ENCODE data around the gene NR0B1.

Gene NR0B1, protein sequence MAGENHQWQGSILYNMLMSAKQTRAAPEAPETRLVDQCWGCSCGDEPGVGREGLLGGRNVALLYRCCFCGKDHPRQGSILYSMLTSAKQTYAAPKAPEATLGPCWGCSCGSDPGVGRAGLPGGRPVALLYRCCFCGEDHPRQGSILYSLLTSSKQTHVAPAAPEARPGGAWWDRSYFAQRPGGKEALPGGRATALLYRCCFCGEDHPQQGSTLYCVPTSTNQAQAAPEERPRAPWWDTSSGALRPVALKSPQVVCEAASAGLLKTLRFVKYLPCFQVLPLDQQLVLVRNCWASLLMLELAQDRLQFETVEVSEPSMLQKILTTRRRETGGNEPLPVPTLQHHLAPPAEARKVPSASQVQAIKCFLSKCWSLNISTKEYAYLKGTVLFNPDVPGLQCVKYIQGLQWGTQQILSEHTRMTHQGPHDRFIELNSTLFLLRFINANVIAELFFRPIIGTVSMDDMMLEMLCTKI

GRCh38 chrX:30309139-30309571 lies at the start of gene NR0B1:
TSS of gene NR0B1 (minus strand) at chrX:30309390. CDS start at chrX:30309363, 27 bp downstream.
- no peak for TF ChIP-seq CTCF (IDR thresholded peaks at IDR 0.05; ENCODE audit: low read depth, low read length)
- TF ChIP-seq POLR2A (IDR thresholded peaks at IDR 0.05; ENCODE audit: extremely low read depth, insufficient read length) = no peak
- TF ChIP-seq MYC (IDR thresholded peaks at IDR 0.05; ENCODE audit: low read depth, low read length) = no peak
- no peak for TF ChIP-seq MAX (IDR thresholded peaks at IDR 0.05; ENCODE audit: low read depth, low read length)
- H3K4me3 ChIP-seq (ENCODE audit: low read depth, low read length) = no peak within 1 kb of the TSS
- no peak for DNase-seq (ENCODE audit: low read depth)

GRCh38 chrX:30349946-30350345 lies 40.8 kb upstream of the NR0B1 start:
- no peak for DNase-seq (ENCODE audit: low read depth)
- no peak overlapping the region for H3K4me3 ChIP-seq (ENCODE audit: low read depth, low read length)
- no peak for TF ChIP-seq POLR2A (IDR thresholded peaks at IDR 0.05; ENCODE audit: extremely low read depth, insufficient read length)
- TF ChIP-seq MYC (IDR thresholded peaks at IDR 0.05; ENCODE audit: low read depth, low read length) = no peak
- no peak for TF ChIP-seq MAX (IDR thresholded peaks at IDR 0.05; ENCODE audit: low read depth, low read length)
- no peak for TF ChIP-seq CTCF (IDR thresholded peaks at IDR 0.05; ENCODE audit: low read depth, low read length)

- DNase-seq (ENCODE audit: low read depth) = no peak
- H3K4me3 ChIP-seq (ENCODE audit: low read depth, low read length) = no peak overlapping the region
- TF ChIP-seq MYC (IDR thresholded peaks at IDR 0.05; ENCODE audit: low read depth, low read length) = no peak
- TF ChIP-seq MAX (IDR thresholded peaks at IDR 0.05; ENCODE audit: low read depth, low read length) = no peak
- no peak for TF ChIP-seq CTCF (IDR thresholded peaks at IDR 0.05; ENCODE audit: low read depth, low read length)
- TF ChIP-seq POLR2A (IDR thresholded peaks at IDR 0.05; ENCODE audit: extremely low read depth, insufficient read length) = no peak
Measured at GRCh38 chrX:30343206-30343605, 34.0 kb upstream of the NR0B1 start.

DNA sequence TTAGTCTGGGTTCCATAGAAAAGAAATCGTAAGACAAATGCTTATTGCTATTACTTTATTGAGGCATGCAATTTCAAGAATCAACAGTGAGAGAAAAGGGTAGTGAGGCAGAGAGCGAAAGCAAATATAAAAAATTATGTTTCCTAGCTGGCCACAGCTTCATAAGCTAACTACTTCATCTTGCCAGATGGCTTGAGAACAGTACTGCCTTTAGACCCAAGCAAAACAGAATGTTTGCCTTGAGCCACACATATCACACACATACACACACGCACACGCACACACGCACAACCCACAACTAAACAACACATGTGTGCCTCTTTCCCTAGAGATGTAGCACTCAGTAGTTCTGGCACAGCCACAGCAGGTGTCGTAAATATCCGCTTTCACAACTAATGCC lies 31.6 kb upstream of the NR0B1 start:
- TF ChIP-seq MAX (IDR thresholded peaks at IDR 0.05; ENCODE audit: low read depth, low read length) (no peak), CTCF (IDR thresholded peaks at IDR 0.05; ENCODE audit: low read depth, low read length) (no peak), POLR2A (IDR thresholded peaks at IDR 0.05; ENCODE audit: extremely low read depth, insufficient read length) (no peak)
- DNase-seq (ENCODE audit: low read depth) = no peak
- no peak overlapping the region for H3K4me3 ChIP-seq (ENCODE audit: low read depth, low read length)

GRCh38 chrX:30327762-30328161 lies 18.6 kb upstream of the NR0B1 start:
- TF ChIP-seq CTCF (IDR thresholded peaks at IDR 0.05; ENCODE audit: low read depth, low read length) = no peak
- no peak for DNase-seq (ENCODE audit: low read depth)

More at GRCh38 chrX:30327762-30328161, 18.6 kb upstream of the NR0B1 start:
- no peak overlapping the region for H3K4me3 ChIP-seq (ENCODE audit: low read depth, low read length)
